H1 (cell line): ENCODE results near the gene GXYLT2. TPM values are rescaled to one million over a fixed set of nuclear protein-coding genes. Genes with fewer than 3 reads are reported as not detected.

Source experiments
- CTCF ChIA-PET: fragments of 300-600 bp; sonication (Branson Sonifier 250); formaldehyde crosslinking; loops from one replicate; lab custom pipeline; 2021; ENCODE audit not compliant: partially characterized antibody; lab: Charles Lee
- POLR2A ChIA-PET: fragments of 300-600 bp; sonication (Branson Sonifier 250); formaldehyde crosslinking; loops from one replicate; lab custom pipeline; 2021; ENCODE audit warnings: inconsistent platforms; ENCODE audit not compliant: partially characterized antibody; lab: Charles Lee
- DNase-seq, 2 experiments: peaks; one replicate each; pipeline versions ENCODE4 v3.0.0 to v3.0.0-alpha.2; 2010 to 2022; ENCODE audit warnings: low spot score in 2 of 2, low read depth in 1 of 2, mixed read lengths in 1 of 2
- FAIRE-seq: peaks from 2 replicates; lab custom pipeline; 2011; peaks lifted over from hg19 to GRCh38; lab: Jason Lieb, UNC
- H2AFZ ChIP-seq: 2 replicates; pipeline ENCODE4 v1.8.1; 2012; ENCODE audit warnings: low read length, inconsistent platforms
- H2AK5ac ChIP-seq: 2 replicates; pipeline ENCODE4 v1.6.1; 2013; ENCODE audit warnings: low read depth, low read length
- H2BK120ac ChIP-seq: replicated peaks from 2 replicates; pipeline ENCODE3; 2013; ENCODE audit warnings: low read depth, low read length, inconsistent platforms
- H2BK12ac ChIP-seq: 2 replicates; pipeline ENCODE4 v1.6.1; 2013; ENCODE audit warnings: low read depth, low read length
- H2BK15ac ChIP-seq: 2 replicates; pipeline ENCODE4 v1.6.1; 2013; ENCODE audit warnings: low read length
- H2BK20ac ChIP-seq: 2 replicates; pipeline ENCODE4 v1.6.1; 2013; ENCODE audit warnings: low read length
- H2BK5ac ChIP-seq: 2 replicates; pipeline ENCODE4 v1.6.1; 2013; ENCODE audit warnings: low read depth, low read length
- H3K14ac ChIP-seq: 2 replicates; pipeline ENCODE4 v1.6.1; 2013; ENCODE audit warnings: inconsistent platforms; ENCODE audit not compliant: insufficient read length
- H3K18ac ChIP-seq: 2 replicates; pipeline ENCODE4 v1.6.1; 2013; ENCODE audit warnings: low read length; ENCODE audit errors: extremely low read depth
- H3K23ac ChIP-seq: 2 replicates; pipeline ENCODE4 v1.6.1; 2013; ENCODE audit warnings: inconsistent platforms; ENCODE audit not compliant: insufficient read length
- H3K23me2 ChIP-seq: 2 replicates; pipeline ENCODE4 v1.6.1; 2013; ENCODE audit warnings: low read depth, low read length
- H3K27ac ChIP-seq: 2 replicates; pipeline ENCODE4 v1.6.1; 2011; ENCODE audit warnings: low read depth, low read length, inconsistent platforms
- H3K27me3 ChIP-seq, 4 experiments: replicated peaks in 1 of 4; 1 replicate in 1 of 4; 2 replicates in 3 of 4; pipeline versions ENCODE4 v1.6.1 to v1.8.1; 2011 to 2013; ENCODE audit warnings: low read length in 3 of 4, mild to moderate bottlenecking in 3 of 4, inconsistent platforms in 2 of 4, mixed read lengths in 2 of 4, moderate library complexity in 1 of 4; ENCODE audit not compliant: control insufficient read depth in 3 of 4, insufficient read depth in 3 of 4; ENCODE audit errors: extremely low read depth in 1 of 4
- H3K36me3 ChIP-seq, 4 experiments: 2 replicates each; pipeline versions ENCODE4 v1.6.1 to v1.8.1; 2011 to 2013; ENCODE audit warnings: mild to moderate bottlenecking in 4 of 4, low read length in 3 of 4, moderate library complexity in 2 of 4, control low read depth in 1 of 4, inconsistent platforms in 1 of 4; ENCODE audit not compliant: insufficient read depth in 4 of 4, control insufficient read depth in 2 of 4
- H3K4ac ChIP-seq: replicated peaks from 2 replicates; pipeline ENCODE3; 2013; ENCODE audit warnings: low read length, low read depth, mixed read lengths, inconsistent platforms; ENCODE audit not compliant: insufficient read length
- H3K4me1 ChIP-seq, 4 experiments: replicated peaks in 1 of 4; 1 replicate in 1 of 4; 2 replicates in 3 of 4; pipeline versions ENCODE4 v1.6.1 to v1.8.1; 2011 to 2013; ENCODE audit warnings: low read length in 3 of 4, inconsistent platforms in 2 of 4, mixed read lengths in 1 of 4; ENCODE audit not compliant: insufficient read depth in 4 of 4, control insufficient read depth in 3 of 4
- H3K4me2 ChIP-seq, 2 experiments: 2 replicates each; pipeline versions ENCODE4 v1.6.1 to v1.8.1; 2011 to 2013; ENCODE audit warnings: low read depth in 2 of 2, low read length in 2 of 2, control low read depth in 1 of 2, inconsistent platforms in 1 of 2, mild to moderate bottlenecking in 1 of 2; ENCODE audit not compliant: insufficient read depth in 1 of 2
- H3K4me3 ChIP-seq, 4 experiments: fragments of 200-600, 300-600 bp in 1 of 4; sonication (generic), shearing (Covaris generic), sonication (Bioruptor Twin) in 1 of 4; 2 replicates each; pipeline versions ENCODE4 v1.5.1 to v1.8.1; 2011 to 2016; ENCODE audit warnings: low read length in 4 of 4, low read depth in 3 of 4, control low read depth in 2 of 4, inconsistent platforms in 2 of 4, mild to moderate bottlenecking in 2 of 4, mixed read lengths in 1 of 4, moderate library complexity in 1 of 4; ENCODE audit not compliant: insufficient read depth in 2 of 4; ENCODE audit errors: extremely low read depth in 1 of 4
- H3K56ac ChIP-seq: replicated peaks from 2 replicates; pipeline ENCODE3; 2013; ENCODE audit warnings: low read depth, mild to moderate bottlenecking, mixed read lengths, low read length, inconsistent platforms; ENCODE audit not compliant: insufficient read length
- H3K79me1 ChIP-seq: 2 replicates; pipeline ENCODE4 v1.6.1; 2013; ENCODE audit warnings: low read depth, low read length, control low read depth
- H3K79me2 ChIP-seq, 2 experiments: 2 replicates each; pipeline versions ENCODE4 v1.6.1 to v1.8.1; 2012 to 2013; ENCODE audit warnings: low read length in 2 of 2, mild to moderate bottlenecking in 2 of 2, inconsistent platforms in 1 of 2; ENCODE audit not compliant: insufficient read depth in 2 of 2, control insufficient read depth in 1 of 2
- H3K9ac ChIP-seq, 4 experiments: replicated peaks in 1 of 4; 1 replicate in 1 of 4; 2 replicates in 3 of 4; pipeline versions ENCODE4 v1.6.1 to v1.8.1; 2011 to 2013; ENCODE audit warnings: low read depth in 3 of 4, low read length in 3 of 4, control low read depth in 2 of 4, mild to moderate bottlenecking in 2 of 4, moderate library complexity in 2 of 4, inconsistent platforms in 1 of 4; ENCODE audit errors: extremely low read depth in 1 of 4
- H3K9me3 ChIP-seq, 2 experiments: 2 replicates each; pipeline versions ENCODE4 v1.6.1 to v1.8.1; 2012 to 2013; ENCODE audit warnings: mild to moderate bottlenecking in 2 of 2, moderate library complexity in 2 of 2, control low read depth in 1 of 2, inconsistent platforms in 1 of 2, low read depth in 1 of 2, low read length in 1 of 2, mixed read lengths in 1 of 2; ENCODE audit not compliant: insufficient read depth in 2 of 2
- H4K20me1 ChIP-seq, 2 experiments: replicated peaks in 1 of 2; 2 replicates each; pipeline versions ENCODE3 to v1.8.1; 2011 to 2013; ENCODE audit warnings: inconsistent platforms in 2 of 2, low read length in 2 of 2, mild to moderate bottlenecking in 1 of 2; ENCODE audit not compliant: insufficient read depth in 2 of 2, control insufficient read depth in 1 of 2
- H4K5ac ChIP-seq: 2 replicates; pipeline ENCODE4 v1.6.1; 2013; ENCODE audit warnings: low read length, low read depth, mixed read lengths, inconsistent platforms; ENCODE audit not compliant: insufficient read length
- H4K8ac ChIP-seq: 2 replicates; pipeline ENCODE4 v1.8.0; 2013; ENCODE audit warnings: mild to moderate bottlenecking, moderate library complexity, low read length, inconsistent platforms; ENCODE audit not compliant: insufficient read depth; ENCODE audit errors: extremely low read depth
- H4K91ac ChIP-seq: replicated peaks from 2 replicates; pipeline ENCODE3; 2013; ENCODE audit warnings: low read length, mixed read lengths, inconsistent platforms; ENCODE audit not compliant: insufficient read length
- BACH1 ChIP-seq: IDR thresholded peaks from 2 replicates; pipeline ENCODE4 v1.6.1; 2012; ENCODE audit warnings: low read length, improper control_type of control experiment
- BCL11A ChIP-seq, 2 experiments: IDR thresholded peaks; one replicate each; pipeline ENCODE4 v1.6.1; 2011; ENCODE audit warnings: low read depth in 2 of 2, low read length in 2 of 2, mild to moderate bottlenecking in 2 of 2
- CHD1 ChIP-seq: IDR thresholded peaks from 2 replicates; pipeline ENCODE4 v1.6.1; 2012; ENCODE audit warnings: low read depth, low read length, improper control_type of control experiment
- FOSL1 ChIP-seq: IDR thresholded peaks from 2 replicates; pipeline ENCODE4 v1.6.1; 2011; ENCODE audit warnings: mild to moderate bottlenecking, low read depth, low read length, moderate library complexity; ENCODE audit not compliant: insufficient read depth
- HDAC2 ChIP-seq, 2 experiments: fragments of 300-600 bp in 1 of 2; sonication (generic) in 1 of 2; IDR thresholded peaks; 2 replicates each; pipeline ENCODE4 v1.6.1; 2011 to 2012; ENCODE audit warnings: low read depth in 2 of 2, low read length in 2 of 2, mild to moderate bottlenecking in 2 of 2, moderate library complexity in 2 of 2, borderline replicate concordance in 1 of 2, inconsistent platforms in 1 of 2
- PHF8 ChIP-seq: fragments of 200-600 bp; sonication (generic); conservative IDR thresholded peaks from 2 replicates; pipeline ENCODE4 v1.7.1; 2012; ENCODE audit warnings: low read depth, mild to moderate bottlenecking, inconsistent platforms, low read length, moderate library complexity
- TEAD4 ChIP-seq: IDR thresholded peaks from 2 replicates; pipeline ENCODE4 v1.6.1; 2012; ENCODE audit warnings: low read depth, low read length, inconsistent platforms, mixed read lengths
- WGBS, 2 experiments: shearing (Covaris generic) in 1 of 2; methylation state at CpG; one replicate each; pipeline versions ENCODE4 v1.1.6 to v1.1.7; 2013 to 2015; ENCODE audit warnings: low lambda C conversion rate in 2 of 2, mixed read lengths in 2 of 2, inconsistent platforms in 1 of 2, low coverage in 1 of 2, missing lambda C conversion rate in 1 of 2; ENCODE audit not compliant: insufficient replicate concordance in 2 of 2, insufficient coverage in 1 of 2, insufficient read length in 1 of 2; ENCODE audit errors: extremely low coverage in 1 of 2, missing lambda C conversion rate in 1 of 2; 5-methylcytosine and 5-hydroxymethylcytosine counted together
- polyA plus RNA-seq, 7 experiments: library from polyadenylated mRNA; depleted of rRNA in 3 of 7; stranded (reverse) in 5 of 7; unstranded in 2 of 7; fragments of >200 nt in 5 of 7; fragments of 200-250 nt in 2 of 7; gene quantifications; 1 replicate in 5 of 7; 2 replicates in 1 of 7; 4 replicates in 1 of 7; pipeline versions ENCODE4 v1.2.1 to v1.2.3, GENCODE V29; 2011 to 2013; ENCODE audit warnings: missing spikeins in 2 of 7, mixed read lengths in 2 of 7
- total RNA-seq: library from RNA; stranded (reverse); fragmentation: NEBNext Ultra II Directional; extraction: Animal tissue kit (Norgen Biotek cat#: 25700); gene quantifications from 2 replicates; pipeline ENCODE4 v1.2.1, GENCODE V29; 2021
- TF ChIP-seq, protein P1 (sequence below): IDR thresholded peaks from 2 replicates; pipeline ENCODE4 v1.6.1; 2012; ENCODE audit warnings: low read length, inconsistent platforms

GXYLT2 gene
- total and polyA plus RNA-seq, 2 of the 8 experiments (the other 6 are each of a cell fraction or from before 2014, with no cell fraction given), result 1.8 to 5.6 TPM

DNA sequence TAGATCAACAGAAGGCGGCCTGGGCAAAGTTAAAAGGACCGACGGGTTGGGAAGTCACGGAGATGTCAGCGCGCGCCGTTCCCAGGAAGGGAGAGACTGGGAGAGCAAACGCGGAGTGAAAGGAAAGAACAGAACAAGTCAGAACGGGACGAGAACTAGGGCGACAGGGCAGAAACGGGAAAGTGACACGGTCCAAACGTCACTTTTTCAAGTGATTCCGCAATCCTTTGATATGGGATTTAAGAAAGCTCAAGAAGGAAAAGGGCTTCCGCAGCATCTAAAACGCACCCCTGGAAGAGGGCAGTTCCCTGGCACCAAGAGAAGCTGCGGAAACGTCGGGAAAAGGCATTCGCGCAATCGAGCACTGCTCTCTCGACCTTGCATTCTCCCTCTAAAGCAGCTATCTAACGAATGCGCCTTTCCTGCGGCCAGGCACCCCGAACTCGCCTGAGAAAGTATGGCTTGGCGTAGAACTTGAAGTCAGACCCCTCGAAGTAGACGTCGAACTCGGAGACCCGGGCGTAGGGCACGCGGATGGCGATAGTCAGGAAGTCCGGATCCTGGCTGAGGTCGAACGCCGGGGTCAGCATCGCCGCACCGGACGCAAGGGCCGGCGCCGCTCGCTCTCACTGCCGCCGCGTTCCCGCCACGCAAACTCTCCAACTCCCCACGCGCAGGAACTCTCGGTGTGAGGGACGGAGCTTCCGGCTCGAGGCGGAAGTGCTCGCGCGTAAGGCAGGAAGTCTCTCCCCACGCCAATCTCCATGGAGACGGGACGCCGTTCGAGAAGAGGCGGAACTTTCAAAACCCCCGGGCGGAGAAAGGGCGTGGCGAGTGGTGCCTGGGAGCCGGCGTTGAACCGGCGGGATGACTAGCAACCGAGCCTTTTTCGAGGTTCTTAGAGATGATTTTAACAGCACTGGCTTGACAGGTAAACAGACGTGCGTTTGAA lies 39.8 kb upstream of the GXYLT2 start, which contains the start of gene SHQ1:
TSS of gene SHQ1 (minus strand) at position 695 of the 952 bp plus-strand sequence. CDS start at position 590, 105 bp downstream.
- no peaks in the 10 kb centered on the region for H3K9me3 ChIP-seq
- ChIA-PET POLR2A (interaction anchor here (1.0 kb wide), 1 partner anchor 12 kb away, joined by 3 read pairs; no protein-coding TSS in a partner anchor), CTCF (interaction anchor here (0.6 to 1.2 kb wide), 5 partner anchors 24 to 213 kb away, joined by 3 to 4 read pairs (median 3); partner anchors contain the start of gene GXYLT2)
- H3K79me1 ChIP-seq, result no peaks in the 10 kb centered on the region
- H2BK15ac ChIP-seq, result peak within 1 kb of the TSS; percentile 34; the same call in 1 of the 2 replicates
- H3K23me2 ChIP-seq, result peaks cover 18% of the 10 kb centered on the region
- peak within 1 kb of the TSS; percentile 96 to 98 for H3K4me2 ChIP-seq
- H2AFZ ChIP-seq, result peak within 1 kb of the TSS; percentile 92
- peaks cover 0 to 13% of the 10 kb centered on the region in 2 experiments; a peak in 2 of 4 replicates for H3K79me2 ChIP-seq
- FAIRE-seq (peak; percentile 39), DNase-seq (peak; percentile 57 to 93)
- H3K56ac ChIP-seq, result no peak within 1 kb of the TSS
- no peak within 1 kb of the TSS for H2BK5ac ChIP-seq
- H3K4me1 ChIP-seq, result peaks cover 0 to 6% (median 0%) of the 10 kb centered on the region in 4 experiments; a peak in 3 of 7 replicates
- H3K4ac ChIP-seq, result no peak within 1 kb of the TSS
- H3K23ac ChIP-seq, result no peak within 1 kb of the TSS
- H3K4me3 ChIP-seq, result peak within 1 kb of the TSS; percentile 67 to 82 (median 77)
- H3K36me3 ChIP-seq, result no peaks in the 10 kb centered on the region
- H2AK5ac ChIP-seq, result no peak within 1 kb of the TSS
- peaks cover 0 to 17% (median 11%) of the 10 kb centered on the region in 4 experiments; a peak in 6 of 7 replicates for H3K27me3 ChIP-seq
- no peak within 1 kb of the TSS for H2BK120ac ChIP-seq
- 1% methylated on average over 86 of the region's 86 CpGs; no CpG with 5 or more reads in 1 of the 2 experiments for WGBS, 2 experiments
- no peak within 1 kb of the TSS for H2BK12ac ChIP-seq
- H2BK20ac ChIP-seq, result no peak within 1 kb of the TSS
- H3K18ac ChIP-seq, result peak within 1 kb of the TSS; percentile 36; the same call in 1 of the 2 replicates
- no peak within 1 kb of the TSS for H3K27ac ChIP-seq
- H4K5ac ChIP-seq, result no peak within 1 kb of the TSS
- H3K14ac ChIP-seq, result no peak within 1 kb of the TSS
- no peak within 1 kb of the TSS for H4K8ac ChIP-seq
- peaks cover 0 to 6% of the 10 kb centered on the region in 2 experiments for H4K20me1 ChIP-seq
- H3K9ac ChIP-seq, result peak within 1 kb of the TSS in 3 of 4 experiments; percentile 2 to 9 (median 4); a peak in 3 of 7 replicates
- peak within 1 kb of the TSS; percentile 16 for H4K91ac ChIP-seq
- TF ChIP-seq HDAC2 (IDR thresholded peaks at IDR 0.05; ENCODE audit: borderline replicate concordance in 1 of 2, low read depth in 2 of 2, low read length in 2 of 2) (peak; percentile 67 to 95; a peak in 2 of 4 replicates), BACH1 (no peak), PHF8 (0 out of 2 replicates have a peak, but pooled peaks have one; percentile 48), BCL11A (IDR thresholded peaks at IDR 0.05; ENCODE audit: low read depth in 2 of 2, low read length in 2 of 2) (no peak), CHD1 (no peak), TEAD4 (no peak), FOSL1 (no peak)
- TF ChIP-seq, protein P1, sequence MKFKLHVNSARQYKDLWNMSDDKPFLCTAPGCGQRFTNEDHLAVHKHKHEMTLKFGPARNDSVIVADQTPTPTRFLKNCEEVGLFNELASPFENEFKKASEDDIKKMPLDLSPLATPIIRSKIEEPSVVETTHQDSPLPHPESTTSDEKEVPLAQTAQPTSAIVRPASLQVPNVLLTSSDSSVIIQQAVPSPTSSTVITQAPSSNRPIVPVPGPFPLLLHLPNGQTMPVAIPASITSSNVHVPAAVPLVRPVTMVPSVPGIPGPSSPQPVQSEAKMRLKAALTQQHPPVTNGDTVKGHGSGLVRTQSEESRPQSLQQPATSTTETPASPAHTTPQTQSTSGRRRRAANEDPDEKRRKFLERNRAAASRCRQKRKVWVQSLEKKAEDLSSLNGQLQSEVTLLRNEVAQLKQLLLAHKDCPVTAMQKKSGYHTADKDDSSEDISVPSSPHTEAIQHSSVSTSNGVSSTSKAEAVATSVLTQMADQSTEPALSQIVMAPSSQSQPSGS, result no peak
